ENCODE data around the gene ZRSR2. TPM values are rescaled to one million over a fixed set of nuclear protein-coding genes. Genes with fewer than 3 reads are reported as not detected.
"Not testable (repeated sequence)": the region's sequence is repeated elsewhere in the genome, so short reads cannot be mapped to it uniquely, and the experiment has no call there.

Gene ZRSR2
- total RNA-seq, 1 donor from 2014 or later, result 4.5 TPM

DNA sequence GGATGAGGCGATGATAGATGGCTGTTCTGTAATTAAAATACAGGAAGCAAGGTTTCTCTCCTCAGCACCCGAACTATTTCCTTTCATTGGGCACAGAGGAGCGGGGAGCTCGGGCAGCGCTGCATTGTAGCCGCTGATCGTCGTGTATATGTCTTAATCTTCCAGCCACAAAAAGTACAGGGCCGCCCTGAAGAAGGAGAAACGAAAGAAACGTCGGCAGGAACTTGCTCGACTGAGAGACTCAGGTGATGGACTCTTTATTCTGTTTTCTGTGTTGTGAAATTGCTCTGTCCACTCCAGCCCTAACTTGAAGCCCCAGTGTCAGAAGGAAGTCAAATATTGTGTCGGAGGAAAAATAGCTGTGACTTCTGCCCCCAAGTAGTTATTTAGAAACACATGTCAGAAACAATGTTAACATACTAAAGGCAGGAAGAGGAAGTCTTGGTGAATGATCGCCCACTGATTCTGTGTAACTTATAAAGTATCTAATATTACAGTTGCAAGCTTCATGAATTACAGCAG lies 546 bp downstream of the ZRSR2 start:
- DNase-seq (ENCODE audit: low spot score in 2 of 2) (no peak), FAIRE-seq (no peak)

DNA sequence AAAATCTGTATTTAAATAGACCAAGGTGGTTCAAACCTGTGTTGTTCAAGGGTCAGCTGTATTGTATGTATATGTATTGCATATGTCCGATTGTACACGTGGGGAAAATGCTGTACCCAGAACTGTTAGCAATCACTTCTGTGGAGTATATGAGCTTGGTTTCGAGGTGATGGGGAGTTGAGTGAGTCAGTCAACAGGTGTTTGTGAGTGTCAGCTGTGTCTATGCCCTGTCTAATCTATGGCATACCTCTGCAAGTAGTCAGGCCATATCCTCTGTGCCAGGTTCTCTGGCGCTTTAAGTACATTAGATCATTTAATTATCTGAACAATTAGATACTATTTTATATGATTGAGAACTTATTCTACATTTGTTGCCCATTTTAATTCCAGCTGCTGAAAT lies 7.4 kb downstream of the ZRSR2 start:
- FAIRE-seq, result no peak

DNA sequence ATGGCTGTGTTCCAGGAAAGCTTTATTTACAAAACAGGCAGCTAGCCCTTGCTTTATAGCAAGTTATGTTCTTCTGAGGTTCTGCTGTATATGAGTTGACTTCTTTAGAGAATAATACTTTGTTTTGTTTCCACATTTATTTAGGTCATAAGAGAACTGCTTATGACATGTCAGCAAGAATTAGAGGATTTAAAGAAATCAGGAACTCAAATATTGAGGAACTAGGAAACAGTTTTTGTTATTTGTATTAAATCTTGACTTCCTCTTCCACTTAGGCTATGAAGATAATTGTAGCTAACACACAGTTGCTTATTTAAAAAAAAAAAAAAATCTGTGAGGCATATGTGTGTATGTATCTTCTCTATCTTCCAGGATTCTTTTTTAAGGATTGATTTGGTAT lies 14.3 kb downstream of the ZRSR2 start:
- DNase-seq (ENCODE audit: low spot score in 2 of 2), result no peak
- no peak for FAIRE-seq

More for the DNA sequence above, 7.4 kb downstream of the ZRSR2 start:
- no peak for DNase-seq (ENCODE audit: low spot score in 2 of 2)

- DNase-seq (ENCODE audit: low spot score in 2 of 2) (no peak), FAIRE-seq (no peak)
Measured at GRCh38 chrX:15808254-15808653, 18.0 kb downstream of the ZRSR2 start.

- FAIRE-seq (no peak), DNase-seq (ENCODE audit: low spot score in 2 of 2) (no peak)
Measured at GRCh38 chrX:15812192-15812938, 22.1 kb downstream of the ZRSR2 start.

GRCh38 chrX:15813416-15813815 lies 23.1 kb downstream of the ZRSR2 start:
- DNase-seq (ENCODE audit: low spot score in 2 of 2), result no peak

DNA sequence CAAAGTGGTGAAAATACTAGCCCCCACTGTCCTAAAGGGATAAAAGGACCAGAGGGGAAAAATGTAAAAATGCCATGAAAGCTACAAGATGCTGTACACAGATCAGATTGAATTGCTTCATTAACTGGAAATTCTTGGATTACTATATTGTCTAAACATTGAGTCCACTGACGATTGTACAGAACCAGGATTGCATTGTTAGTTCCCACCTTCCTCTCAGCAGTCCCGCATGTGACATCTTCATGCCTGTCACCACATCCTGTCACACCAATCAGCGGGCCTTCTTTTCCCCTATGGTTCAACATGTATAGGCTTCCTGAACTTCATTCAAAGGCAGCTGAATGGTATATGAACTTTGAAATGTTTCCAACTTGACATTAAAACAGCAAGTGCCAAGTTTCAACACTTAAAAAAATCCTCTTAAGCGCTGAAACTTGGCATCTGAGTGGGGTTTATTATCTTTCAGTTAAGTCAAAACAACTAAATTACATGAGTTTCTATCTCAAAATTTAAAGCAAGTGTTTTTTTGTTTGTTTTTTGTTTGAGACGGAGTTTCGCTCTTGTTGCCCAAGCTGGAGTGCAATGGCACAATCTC lies 24.6 kb downstream of the ZRSR2 start:
- FAIRE-seq, result no peak
- no peak for DNase-seq (ENCODE audit: low spot score in 2 of 2)

More at GRCh38 chrX:15813416-15813815, 23.1 kb downstream of the ZRSR2 start:
- no peak for FAIRE-seq

- DNase-seq (ENCODE audit: low spot score in 2 of 2), result peak in 1 of 2 donors; percentile 10
- FAIRE-seq, result no peak
Measured at GRCh38 chrX:15815779-15816437, 25.6 kb downstream of the ZRSR2 start.

DNA sequence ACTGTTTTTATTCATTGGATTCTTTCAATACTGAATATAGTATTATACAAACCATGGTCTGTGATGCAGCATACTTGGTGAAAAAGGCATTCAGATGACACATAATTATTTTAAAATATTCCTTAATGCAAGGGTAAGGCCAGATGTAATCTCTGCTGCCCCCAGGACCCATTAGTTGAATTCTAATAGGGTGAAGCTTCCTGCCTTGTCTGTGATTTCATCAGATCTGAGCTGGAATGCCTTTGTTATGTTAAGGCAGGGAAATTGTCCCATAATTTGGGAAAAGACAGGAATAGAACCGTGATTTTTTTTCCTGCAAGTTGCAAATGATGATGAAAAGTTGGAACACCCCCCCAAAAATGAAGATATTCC lies 26.1 kb downstream of the ZRSR2 start:
- FAIRE-seq (no peak), DNase-seq (ENCODE audit: low spot score in 2 of 2) (no peak)

GRCh38 chrX:15816886-15817285 lies 26.6 kb downstream of the ZRSR2 start:
- DNase-seq (ENCODE audit: low spot score in 2 of 2) (no peak), FAIRE-seq (no peak)

GRCh38 chrX:15820106-15821073 lies 30.1 kb downstream of the ZRSR2 start:
- DNase-seq (ENCODE audit: low spot score in 2 of 2) (no peak), FAIRE-seq (no peak)

DNA sequence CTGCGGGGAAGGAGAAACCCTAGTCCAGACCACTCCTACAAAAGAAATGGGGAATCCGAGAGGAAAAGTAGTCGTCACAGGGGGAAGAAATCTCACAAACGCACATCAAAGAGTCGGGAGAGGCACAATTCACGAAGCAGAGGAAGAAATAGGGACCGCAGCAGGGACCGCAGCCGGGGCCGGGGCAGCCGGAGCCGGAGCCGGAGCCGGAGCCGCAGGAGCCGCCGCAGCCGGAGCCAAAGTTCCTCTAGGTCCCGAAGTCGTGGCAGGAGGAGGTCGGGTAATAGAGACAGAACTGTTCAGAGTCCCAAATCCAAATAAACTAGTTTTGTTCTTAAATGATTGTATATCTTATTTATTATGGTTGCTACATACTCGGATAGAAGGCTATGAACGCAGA lies 32.6 kb downstream of the ZRSR2 start:
- FAIRE-seq, result no peak
- DNase-seq (ENCODE audit: low spot score in 2 of 2), result no peak

DNA sequence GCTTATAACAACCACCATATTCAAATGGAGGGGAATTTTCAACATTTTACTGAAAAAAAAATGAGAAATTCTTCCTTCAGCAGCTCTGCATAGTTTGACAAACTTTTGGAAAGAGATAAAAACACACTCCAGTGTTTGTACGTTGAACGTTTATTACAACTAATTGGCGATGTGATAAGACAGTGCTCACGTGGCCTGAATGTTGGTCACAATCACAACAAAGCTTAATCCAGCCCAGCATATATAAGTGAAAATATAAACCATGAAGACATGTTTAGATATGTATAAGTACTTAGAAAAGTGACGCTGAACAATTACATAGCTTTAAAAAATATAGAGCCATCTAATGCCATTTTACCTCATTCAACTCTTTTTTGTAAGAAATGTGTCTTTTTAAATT lies 35.7 kb downstream of the ZRSR2 start:
- FAIRE-seq (no peak), DNase-seq (ENCODE audit: low spot score in 2 of 2) (no peak)

- FAIRE-seq (no peak), DNase-seq (ENCODE audit: low spot score in 2 of 2) (no peak)
Measured at GRCh38 chrX:15829217-15829616, 38.9 kb downstream of the ZRSR2 start.

- not testable (repeated sequence) for FAIRE-seq; DNase-seq (ENCODE audit: low spot score in 2 of 2)
Measured at GRCh38 chrX:15831347-15831746, 41.1 kb downstream of the ZRSR2 start.

DNA sequence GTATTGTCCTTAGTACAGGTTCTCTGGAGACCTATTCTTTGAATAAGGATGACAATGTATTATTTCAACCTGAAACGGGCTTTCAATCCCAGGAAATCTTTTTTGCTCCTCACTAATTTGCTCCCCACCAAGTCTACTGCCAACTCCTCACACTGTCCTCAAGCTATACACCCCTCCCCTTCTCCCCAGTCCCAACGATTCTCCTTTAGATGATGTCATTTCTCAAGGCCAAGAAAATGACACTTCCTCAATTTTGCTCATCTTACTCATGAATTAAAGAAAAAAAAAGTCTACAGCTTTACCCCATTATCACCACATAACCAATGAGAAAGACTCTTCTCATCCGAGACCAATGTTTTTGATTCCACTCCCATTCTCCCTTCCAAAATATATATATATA lies 43.8 kb downstream of the ZRSR2 start:
- DNase-seq (ENCODE audit: low spot score in 2 of 2) (no peak), FAIRE-seq (no peak)

DNA sequence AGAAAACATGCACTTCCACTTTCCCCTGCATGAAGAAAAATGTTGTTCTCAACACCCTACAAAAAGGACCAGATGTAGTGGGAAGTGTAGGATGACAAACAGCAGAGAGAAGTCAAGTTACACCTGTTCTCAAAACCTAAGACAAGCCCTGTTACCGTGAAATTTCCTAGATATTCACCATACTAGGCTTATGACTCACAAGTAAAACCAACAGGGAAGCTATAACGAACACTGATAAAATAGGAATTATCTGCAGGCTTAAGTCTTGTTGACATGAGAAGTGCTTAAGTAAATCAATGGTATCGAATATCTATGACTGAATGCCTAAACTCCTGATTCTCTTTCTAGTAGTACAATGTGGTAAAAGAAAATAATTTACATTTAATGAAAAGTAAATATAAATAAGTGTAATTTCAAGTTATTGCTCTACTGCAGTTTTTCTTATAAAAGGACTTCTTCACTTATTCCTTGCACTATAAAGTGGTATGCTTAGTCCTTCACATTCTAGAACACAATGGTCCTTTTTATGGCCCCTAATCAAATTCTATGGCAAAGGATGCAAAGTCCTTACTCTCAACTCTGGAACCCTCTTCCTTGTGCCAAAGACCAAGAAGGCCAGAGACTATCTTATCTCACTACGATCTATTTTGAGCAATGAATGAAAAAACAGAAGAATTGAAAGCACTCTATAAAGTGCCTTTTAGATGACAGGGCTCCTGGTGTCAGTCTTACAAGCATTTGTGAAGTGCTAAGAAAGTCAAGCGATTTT lies 44.7 kb downstream of the ZRSR2 start:
- DNase-seq (ENCODE audit: low spot score in 2 of 2) (no peak), FAIRE-seq (no peak)

- FAIRE-seq (no peak), DNase-seq (ENCODE audit: low spot score in 2 of 2) (no peak)
Measured at GRCh38 chrX:15838017-15838416, 47.7 kb downstream of the ZRSR2 start.

GRCh38 chrX:15841853-15842516 lies 51.7 kb downstream of the ZRSR2 start:
- no peak for DNase-seq (ENCODE audit: low spot score in 2 of 2)
- FAIRE-seq, result no peak
